ENCODE results near the gene TGFBR3.

DNA sequence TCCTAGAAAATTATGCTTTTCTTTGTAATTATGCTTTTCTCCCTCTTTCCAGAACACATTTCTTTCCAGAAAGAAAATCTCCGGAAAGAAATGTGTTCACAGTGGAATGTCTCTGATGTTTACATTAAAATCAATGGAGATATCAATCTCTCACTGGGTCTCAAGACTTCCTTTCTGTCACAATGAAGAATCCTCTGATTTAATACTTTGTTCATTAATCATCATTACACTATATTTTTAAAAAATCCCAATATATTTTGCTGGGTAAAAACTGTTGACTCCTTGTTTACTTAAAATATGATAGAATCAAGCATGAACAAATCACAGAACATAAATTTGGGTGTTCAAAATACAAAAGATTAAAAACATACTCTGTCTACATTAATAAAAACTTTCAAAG, 26.3 kb upstream of the TGFBR3 start:
- TF ChIP-seq ZNF76 (tag by site-specific recombination; IDR thresholded peaks at IDR 0.05; ENCODE audit: borderline replicate concordance, low read depth) (no peak), MZF1 (tag by site-specific recombination; IDR thresholded peaks at IDR 0.05; ENCODE audit: borderline replicate concordance) (no peak), ZNF341 (tag by site-specific recombination; IDR thresholded peaks at IDR 0.05; ENCODE audit: low read depth) (no peak), ZSCAN30 (tag by site-specific recombination; IDR thresholded peaks at IDR 0.05) (no peak), ZNF274 (IDR thresholded peaks at IDR 0.05; ENCODE audit: low read length) (no peak), ZNF274 (tag by site-specific recombination; IDR thresholded peaks at IDR 0.05; ENCODE audit: borderline replicate concordance) (no peak), ZBTB48 (tag by site-specific recombination; IDR thresholded peaks at IDR 0.05) (no peak), ZNF239 (tag by site-specific recombination; IDR thresholded peaks at IDR 0.05) (no peak), ZNF670 (tag by site-specific recombination; IDR thresholded peaks at IDR 0.05; ENCODE audit: low read depth) (no peak), KLF10 (tag by site-specific recombination; IDR thresholded peaks at IDR 0.05) (no peak)
- TF ChIP-seq, protein P1, sequence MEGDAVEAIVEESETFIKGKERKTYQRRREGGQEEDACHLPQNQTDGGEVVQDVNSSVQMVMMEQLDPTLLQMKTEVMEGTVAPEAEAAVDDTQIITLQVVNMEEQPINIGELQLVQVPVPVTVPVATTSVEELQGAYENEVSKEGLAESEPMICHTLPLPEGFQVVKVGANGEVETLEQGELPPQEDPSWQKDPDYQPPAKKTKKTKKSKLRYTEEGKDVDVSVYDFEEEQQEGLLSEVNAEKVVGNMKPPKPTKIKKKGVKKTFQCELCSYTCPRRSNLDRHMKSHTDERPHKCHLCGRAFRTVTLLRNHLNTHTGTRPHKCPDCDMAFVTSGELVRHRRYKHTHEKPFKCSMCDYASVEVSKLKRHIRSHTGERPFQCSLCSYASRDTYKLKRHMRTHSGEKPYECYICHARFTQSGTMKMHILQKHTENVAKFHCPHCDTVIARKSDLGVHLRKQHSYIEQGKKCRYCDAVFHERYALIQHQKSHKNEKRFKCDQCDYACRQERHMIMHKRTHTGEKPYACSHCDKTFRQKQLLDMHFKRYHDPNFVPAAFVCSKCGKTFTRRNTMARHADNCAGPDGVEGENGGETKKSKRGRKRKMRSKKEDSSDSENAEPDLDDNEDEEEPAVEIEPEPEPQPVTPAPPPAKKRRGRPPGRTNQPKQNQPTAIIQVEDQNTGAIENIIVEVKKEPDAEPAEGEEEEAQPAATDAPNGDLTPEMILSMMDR (tag by site-specific recombination; IDR thresholded peaks at IDR 0.05): no peak
